ENCODE results near the gene KRT222. TPM values are rescaled to one million over a fixed set of nuclear protein-coding genes. Genes with fewer than 3 reads are reported as not detected.

The KRT222 gene
- total RNA-seq, 1 experiment from 2014 or later: not detected

- peaks cover 3% of the 10 kb centered on the region for H3K27me3 Mint-ChIP-seq (ENCODE audit: insufficient read depth, unreplicated experiment)
- Histone ChIP-seq H3K4me1 (no peaks in the 10 kb centered on the region), H3K27me3 (replicated peaks; ENCODE audit: control insufficient read depth, insufficient read depth, low read length) (no peaks in the 10 kb centered on the region), H3K4me3 (ENCODE audit: low read depth, low read length) (no peak overlapping the region), H3K9me3 (no peaks in the 10 kb centered on the region), H3K36me3 (ENCODE audit: control insufficient read depth, insufficient read depth, low read length) (no peaks in the 10 kb centered on the region)
- no peaks in the 10 kb centered on the region for H3K9me3 Mint-ChIP-seq (ENCODE audit: unreplicated experiment)
- BruUV-seq (replicated peaks): no TSS peak
- ChIA-PET CTCF (no interaction called here), POLR2A (no interaction called here)
- H3K27ac Mint-ChIP-seq (ENCODE audit: unreplicated experiment): no peak overlapping the region
- no peaks in the 10 kb centered on the region for H3K4me1 Mint-ChIP-seq (ENCODE audit: low read depth, unreplicated experiment)
- DNase-seq: no peak
- no peak overlapping the region for H3K4me3 Mint-ChIP-seq (ENCODE audit: unreplicated experiment)
- TF ChIP-seq CTCF (IDR thresholded peaks at IDR 0.05; ENCODE audit: insufficient read depth in 1 of 2, low read depth in 1 of 2, low read length in 1 of 2, severe bottlenecking in 1 of 2, unreplicated experiment in 1 of 2): no peak
- no peaks in the 10 kb centered on the region for H3K36me3 Mint-ChIP-seq (ENCODE audit: insufficient read depth, unreplicated experiment)
- intact Hi-C loops (cut with micrococcal nuclease; ENCODE audit: unreplicated experiment): no loop called here
Observed at GRCh38 chr17:40679523-40679907, 14.5 kb upstream of the KRT222 start.

GRCh38 chr17:40678902-40679522, 14.0 kb upstream of the KRT222 start:
- CTCF ChIA-PET: no interaction called here

DNA sequence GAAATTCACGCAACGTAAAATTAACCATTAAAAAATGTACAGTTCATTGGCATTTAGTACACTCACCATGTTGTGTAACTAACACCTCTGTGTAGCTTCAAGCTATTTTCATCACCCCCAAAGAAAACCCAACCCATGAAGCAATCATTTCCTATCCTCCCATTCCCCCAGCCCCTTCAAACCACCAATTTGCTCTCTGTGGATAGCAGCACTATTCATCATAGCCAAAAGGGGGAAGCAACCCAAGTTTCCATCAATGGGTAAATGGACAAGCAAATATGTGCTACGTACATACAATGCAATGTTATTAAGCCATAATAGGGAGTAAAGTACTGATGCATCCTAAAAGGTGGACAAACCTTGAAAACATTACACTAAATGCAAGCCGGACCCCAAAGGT, 10.9 kb upstream of the KRT222 start:
- DNase-seq: no peak
- peaks cover 3% of the 10 kb centered on the region for H3K27me3 Mint-ChIP-seq (ENCODE audit: insufficient read depth, unreplicated experiment)
- no peak overlapping the region for H3K4me3 Mint-ChIP-seq (ENCODE audit: unreplicated experiment)
- H3K9me3 Mint-ChIP-seq (ENCODE audit: unreplicated experiment): no peaks in the 10 kb centered on the region
- H3K27ac Mint-ChIP-seq (ENCODE audit: unreplicated experiment): no peak overlapping the region
- no peaks in the 10 kb centered on the region for H3K4me1 Mint-ChIP-seq (ENCODE audit: low read depth, unreplicated experiment)
- Histone ChIP-seq H3K9me3 (no peaks in the 10 kb centered on the region), H3K4me3 (ENCODE audit: low read depth, low read length) (no peak overlapping the region), H3K36me3 (ENCODE audit: control insufficient read depth, insufficient read depth, low read length) (no peaks in the 10 kb centered on the region), H3K27me3 (replicated peaks; ENCODE audit: control insufficient read depth, insufficient read depth, low read length) (no peaks in the 10 kb centered on the region), H3K4me1 (no peaks in the 10 kb centered on the region)
- intact Hi-C loops (cut with micrococcal nuclease; ENCODE audit: unreplicated experiment): no loop called here
- POLR2A ChIA-PET: no interaction called here
- no peaks in the 10 kb centered on the region for H3K36me3 Mint-ChIP-seq (ENCODE audit: insufficient read depth, unreplicated experiment)
- CTCF ChIA-PET: no interaction called here
- TF ChIP-seq CTCF (IDR thresholded peaks at IDR 0.05; ENCODE audit: insufficient read depth in 1 of 2, low read depth in 1 of 2, low read length in 1 of 2, severe bottlenecking in 1 of 2, unreplicated experiment in 1 of 2): peak in 1 of 2 experiments; percentile 18
- BruUV-seq (replicated peaks): no TSS peak

More at GRCh38 chr17:40678902-40679522, 14.0 kb upstream of the KRT222 start:
- Histone ChIP-seq H3K4me3 (ENCODE audit: low read depth, low read length) (no peak overlapping the region), H3K4me1 (no peaks in the 10 kb centered on the region), H3K27me3 (replicated peaks; ENCODE audit: control insufficient read depth, insufficient read depth, low read length) (no peaks in the 10 kb centered on the region), H3K9me3 (no peaks in the 10 kb centered on the region), H3K36me3 (ENCODE audit: control insufficient read depth, insufficient read depth, low read length) (no peaks in the 10 kb centered on the region)
- DNase-seq: no peak
- H3K4me3 Mint-ChIP-seq (ENCODE audit: unreplicated experiment): no peak overlapping the region
- no peaks in the 10 kb centered on the region for H3K36me3 Mint-ChIP-seq (ENCODE audit: insufficient read depth, unreplicated experiment)
- BruUV-seq (replicated peaks): no TSS peak
- no peak overlapping the region for H3K27ac Mint-ChIP-seq (ENCODE audit: unreplicated experiment)
- intact Hi-C loops (cut with micrococcal nuclease; ENCODE audit: unreplicated experiment): no loop called here
- no peaks in the 10 kb centered on the region for H3K9me3 Mint-ChIP-seq (ENCODE audit: unreplicated experiment)
- peaks cover 3% of the 10 kb centered on the region for H3K27me3 Mint-ChIP-seq (ENCODE audit: insufficient read depth, unreplicated experiment)
- TF ChIP-seq CTCF (IDR thresholded peaks at IDR 0.05; ENCODE audit: insufficient read depth in 1 of 2, low read depth in 1 of 2, low read length in 1 of 2, severe bottlenecking in 1 of 2, unreplicated experiment in 1 of 2): no peak
- POLR2A ChIA-PET: no interaction called here
- no peaks in the 10 kb centered on the region for H3K4me1 Mint-ChIP-seq (ENCODE audit: low read depth, unreplicated experiment)
